ENCODE data around the gene CRYBG2.
"Not testable (repeated sequence)": the region's sequence is repeated elsewhere in the genome, so short reads cannot be mapped to it uniquely, and the experiment has no call there.

CRYBG2 gene

GRCh38 chr1:26353976-26354820 lies at the start of gene CRYBG2:
Gene CRYBG2, minus strand, starts transcription at chr1:26354130. Its CDS starts 7,473 bp downstream, at chr1:26346657.
- no peak for DNase-seq
- H3K9me3 Mint-ChIP-seq = no peaks in the 10 kb centered on the region

GRCh38 chr1:26403656-26404055 lies 49.7 kb upstream of the CRYBG2 start:
- H3K4me1 Mint-ChIP-seq = peaks cover 4% of the 10 kb centered on the region
- H3K27ac Mint-ChIP-seq = no peak overlapping the region
- no peak for DNase-seq
- H3K4me3 Mint-ChIP-seq = no peak overlapping the region
- no peak for ATAC-seq
- H3K9me3 Mint-ChIP-seq = no peaks in the 10 kb centered on the region
- peaks cover 46% of the 10 kb centered on the region for H3K27me3 Mint-ChIP-seq

More at GRCh38 chr1:26353976-26354820, at the start of gene CRYBG2:
- Mint-ChIP-seq H3K4me3 (no peak within 1 kb of the TSS), H3K27ac (peak within 1 kb of the TSS; percentile 8 to 72), H3K27me3 (peaks cover 7% of the 10 kb centered on the region), H3K4me1 (peaks cover 22% of the 10 kb centered on the region)
- ATAC-seq = no peak

DNA sequence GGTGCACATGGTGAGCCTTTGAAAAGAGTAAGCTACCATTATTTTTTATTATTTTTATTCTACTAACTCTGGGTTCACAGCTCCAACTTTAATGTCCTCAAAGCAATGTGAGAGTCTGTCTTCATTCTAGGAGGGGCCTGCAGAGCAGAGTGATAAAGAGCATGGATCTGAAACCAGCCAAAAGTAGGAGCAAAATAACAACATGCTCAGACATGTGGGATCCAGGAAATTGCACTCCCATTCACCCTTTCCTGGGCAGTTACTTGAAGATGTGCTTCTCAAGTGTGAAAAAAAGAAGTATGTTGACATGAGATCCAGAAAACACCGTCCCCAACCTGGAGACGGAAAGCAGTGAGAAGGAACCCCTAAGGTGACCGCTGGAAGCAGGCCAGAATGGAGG lies 48.0 kb upstream of the CRYBG2 start:
- DNase-seq (no peak), ATAC-seq (no peak)
- no peaks in the 10 kb centered on the region for H3K9me3 Mint-ChIP-seq
- peaks cover 33% of the 10 kb centered on the region for H3K27me3 Mint-ChIP-seq
- no peaks in the 10 kb centered on the region for H3K4me1 Mint-ChIP-seq
- no peak overlapping the region for H3K4me3 Mint-ChIP-seq
- no peak overlapping the region for H3K27ac Mint-ChIP-seq

GRCh38 chr1:26399034-26399433 lies 45.1 kb upstream of the CRYBG2 start:
- DNase-seq (no peak), ATAC-seq (peak; percentile 53)
- Mint-ChIP-seq H3K4me1 (peaks cover 9% of the 10 kb centered on the region), H3K27ac (no peak overlapping the region), H3K27me3 (peaks cover 20% of the 10 kb centered on the region), H3K9me3 (no peaks in the 10 kb centered on the region), H3K4me3 (no peak overlapping the region)

- H3K27ac Mint-ChIP-seq = no peak overlapping the region
- DNase-seq (no peak), ATAC-seq (no peak)
- H3K27me3 Mint-ChIP-seq = no peaks in the 10 kb centered on the region
- no peaks in the 10 kb centered on the region for H3K9me3 Mint-ChIP-seq
- H3K4me1 Mint-ChIP-seq = peaks cover 22% of the 10 kb centered on the region
- no peak overlapping the region for H3K4me3 Mint-ChIP-seq
These were observed 41.8 kb upstream of the CRYBG2 start for GRCh38 chr1:26395754-26396153.

DNA sequence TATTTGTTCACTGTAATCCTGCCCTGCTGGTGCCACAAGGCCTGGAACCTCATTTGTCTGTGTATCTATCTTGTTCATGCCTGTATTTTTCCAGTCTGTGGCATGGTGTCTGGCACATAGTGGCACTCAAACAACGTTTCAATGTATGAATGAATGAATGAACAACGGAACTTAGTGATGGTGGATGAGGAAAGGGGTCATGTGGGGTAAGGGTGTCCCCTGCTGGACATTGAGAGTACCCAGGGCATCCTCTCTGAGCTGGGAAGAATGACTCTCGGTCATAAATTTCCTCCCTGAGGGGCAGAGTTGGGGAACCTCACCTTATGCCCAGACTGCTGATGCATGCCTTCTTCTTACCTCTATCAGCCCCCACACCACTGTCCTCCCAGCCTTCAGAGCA lies 37.5 kb upstream of the CRYBG2 start:
- Mint-ChIP-seq H3K27ac (no peak overlapping the region), H3K4me1 (peaks cover 59% of the 10 kb centered on the region), H3K9me3 (no peaks in the 10 kb centered on the region), H3K27me3 (no peaks in the 10 kb centered on the region), H3K4me3 (no peak overlapping the region)
- DNase-seq (peak; percentile 47 to 50), ATAC-seq (peak; percentile 77)

DNA sequence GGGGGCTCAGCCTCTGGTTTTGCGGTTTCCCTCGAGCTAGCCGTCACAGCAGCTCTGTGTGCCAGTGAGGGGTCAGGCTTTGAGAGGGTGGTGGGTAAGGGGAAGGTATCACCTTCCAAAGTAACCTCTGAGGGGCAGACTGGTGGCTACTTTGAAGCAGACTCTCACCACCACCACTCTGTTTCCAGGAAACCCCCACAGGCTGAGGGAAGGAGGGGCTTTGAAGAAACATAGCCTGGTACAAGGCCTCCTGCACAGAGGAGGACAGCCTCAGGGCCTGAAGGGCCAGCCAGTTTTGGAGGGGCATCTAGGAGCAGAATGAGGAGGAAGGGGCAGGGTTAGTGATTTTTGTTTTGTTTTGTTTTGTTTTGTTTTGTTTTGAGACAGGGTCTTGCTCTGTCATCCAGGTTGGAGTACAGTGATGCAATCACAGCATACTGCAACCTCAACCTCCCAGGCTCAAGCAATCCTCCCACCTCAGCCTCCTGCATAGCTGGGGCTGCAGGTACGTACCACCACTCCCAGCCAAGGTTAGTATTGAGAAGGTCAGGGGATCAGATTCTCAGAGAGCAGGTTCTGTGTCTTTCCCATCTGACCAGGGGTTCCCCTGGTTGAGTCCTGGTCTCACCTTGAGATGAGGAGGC lies 35.8 kb upstream of the CRYBG2 start:
- no peak for DNase-seq
- Mint-ChIP-seq H3K4me3 (peak overlapping the region in 1 of 2 donors; percentile 47), H3K9me3 (no peaks in the 10 kb centered on the region), H3K27me3 (no peaks in the 10 kb centered on the region), H3K4me1 (peaks cover 68% of the 10 kb centered on the region), H3K27ac (no peak overlapping the region)
- ATAC-seq = peak; percentile 29

DNA sequence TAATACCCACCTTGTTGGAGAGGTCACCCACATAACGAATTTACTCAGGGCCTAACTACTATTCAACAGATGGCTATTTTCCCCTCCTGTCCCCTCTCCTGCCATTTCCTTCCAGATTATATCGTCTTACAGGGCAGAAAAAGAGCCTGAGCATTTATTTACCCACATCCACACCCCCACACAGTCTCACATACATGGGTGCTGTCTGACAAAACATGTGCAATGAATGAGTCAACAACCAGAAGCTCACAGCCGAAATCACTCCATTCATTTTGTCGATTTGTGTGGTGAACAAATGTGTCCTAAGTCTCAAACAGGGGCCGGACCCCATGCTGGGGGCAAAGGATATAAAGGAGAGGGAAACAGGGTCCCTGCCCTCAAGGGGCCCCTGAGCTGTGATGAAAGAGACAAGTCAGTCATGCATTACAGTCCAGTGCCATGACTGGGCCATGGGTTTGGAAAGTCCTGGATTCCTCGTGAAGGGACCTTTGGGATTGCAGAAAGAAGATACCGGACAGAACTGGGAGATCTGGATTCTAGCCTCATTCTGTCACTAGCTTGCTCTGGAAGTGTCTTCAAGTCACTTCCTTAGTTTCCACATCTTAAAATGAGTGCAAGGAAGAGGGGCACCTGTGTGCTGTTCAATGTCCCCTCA lies 35.0 kb upstream of the CRYBG2 start:
- Mint-ChIP-seq H3K27ac (peak overlapping the region; percentile 1 to 35), H3K27me3 (no peaks in the 10 kb centered on the region), H3K4me3 (peak overlapping the region in 1 of 2 donors; percentile 47), H3K4me1 (peaks cover 76% of the 10 kb centered on the region), H3K9me3 (no peaks in the 10 kb centered on the region)
- ATAC-seq = peak; percentile 70
- DNase-seq = no peak

DNA sequence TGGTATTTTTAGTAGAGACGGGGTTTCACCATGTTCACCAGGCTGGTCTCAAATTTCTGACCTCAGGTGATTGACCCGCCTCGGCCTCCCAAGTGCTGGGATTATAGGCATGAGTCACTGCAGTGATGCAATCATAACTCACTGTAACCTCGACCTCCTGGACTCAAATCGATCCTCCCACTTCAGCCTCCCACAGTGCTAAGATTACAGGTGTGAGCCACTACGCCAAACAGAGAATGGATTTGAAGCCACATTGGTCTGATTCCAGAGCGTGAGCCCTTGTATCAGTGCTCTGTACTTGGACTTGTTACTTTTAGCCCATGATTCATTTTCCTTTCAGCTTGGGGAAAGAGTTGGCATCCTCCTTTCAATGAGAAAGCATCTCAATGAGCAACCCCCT lies 33.5 kb upstream of the CRYBG2 start:
- no peaks in the 10 kb centered on the region for H3K27me3 Mint-ChIP-seq
- no peak overlapping the region for H3K27ac Mint-ChIP-seq
- H3K4me1 Mint-ChIP-seq = peaks cover 78% of the 10 kb centered on the region
- DNase-seq (no peak), ATAC-seq (no peak)
- no peak overlapping the region for H3K4me3 Mint-ChIP-seq
- no peaks in the 10 kb centered on the region for H3K9me3 Mint-ChIP-seq

DNA sequence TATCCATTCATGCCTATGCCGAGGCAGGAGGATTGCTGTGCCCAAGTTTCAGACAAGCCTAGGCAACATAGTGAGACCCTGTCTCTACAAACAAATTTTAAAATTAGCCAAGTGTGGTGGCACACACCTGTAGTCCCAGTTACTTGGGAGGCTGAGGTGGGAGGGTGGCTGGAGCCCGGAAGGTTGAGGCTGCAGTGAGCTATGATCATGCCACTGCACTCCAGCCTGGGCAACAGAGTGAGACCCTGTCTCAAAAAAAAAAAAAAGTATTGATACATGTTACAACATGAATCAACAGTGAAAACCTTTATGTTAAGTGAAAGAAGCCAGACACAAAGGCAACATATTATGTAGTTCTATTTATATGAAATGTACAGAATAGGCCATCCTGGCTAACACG lies 31.1 kb upstream of the CRYBG2 start:
- H3K9me3 Mint-ChIP-seq, ATAC-seq, H3K27me3 Mint-ChIP-seq, DNase-seq, H3K27ac Mint-ChIP-seq: not testable (repeated sequence)
- Mint-ChIP-seq H3K4me1 (peaks cover 63% of the 10 kb centered on the region), H3K4me3 (peak overlapping the region; percentile 39 to 68)

DNA sequence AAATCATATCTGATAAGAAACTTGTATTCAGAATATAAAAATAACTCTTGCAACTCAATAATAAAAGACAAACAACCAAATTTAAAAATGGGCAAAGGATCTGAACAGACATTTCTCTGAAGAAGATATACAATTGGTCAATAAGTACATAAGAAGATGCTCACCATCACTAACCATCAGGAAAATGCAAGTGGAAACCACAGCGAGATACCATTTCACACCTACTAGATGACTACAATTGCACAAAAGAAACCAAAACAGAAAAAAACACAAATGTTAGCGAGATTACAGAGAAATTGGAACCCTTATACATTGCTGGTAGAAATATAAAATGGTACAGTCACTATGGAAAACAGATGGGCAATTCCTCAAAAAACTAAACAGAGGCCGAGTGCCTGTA lies 30.1 kb upstream of the CRYBG2 start:
- Mint-ChIP-seq H3K4me1 (peaks cover 54% of the 10 kb centered on the region), H3K27ac (no peak overlapping the region), H3K4me3 (no peak overlapping the region), H3K9me3 (no peaks in the 10 kb centered on the region), H3K27me3 (no peaks in the 10 kb centered on the region)
- ATAC-seq (no peak), DNase-seq (no peak)

DNA sequence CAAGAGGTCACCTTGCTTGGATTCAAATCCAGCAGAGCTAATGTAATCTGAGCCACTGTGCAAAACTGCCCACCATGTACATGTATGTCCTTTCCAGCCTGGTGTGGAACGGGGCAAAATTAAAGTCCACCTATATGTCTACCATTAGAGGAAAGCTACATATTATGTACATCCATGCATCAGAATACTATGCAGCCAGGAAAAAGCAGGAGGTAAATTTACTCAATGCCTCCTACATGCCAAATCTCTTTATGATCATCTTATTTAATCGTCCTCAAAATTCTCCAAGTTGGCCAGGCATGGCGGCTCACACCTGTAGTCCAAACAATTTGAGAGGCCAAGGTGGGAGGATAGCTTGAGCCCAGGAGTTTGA lies 24.9 kb upstream of the CRYBG2 start:
- peak overlapping the region in 1 of 2 donors; percentile 57 for H3K4me3 Mint-ChIP-seq
- H3K27me3 Mint-ChIP-seq = no peaks in the 10 kb centered on the region
- peaks cover 47% of the 10 kb centered on the region for H3K4me1 Mint-ChIP-seq
- H3K27ac Mint-ChIP-seq = no peak overlapping the region
- H3K9me3 Mint-ChIP-seq = no peaks in the 10 kb centered on the region
- ATAC-seq = no peak
- DNase-seq = no peak

DNA sequence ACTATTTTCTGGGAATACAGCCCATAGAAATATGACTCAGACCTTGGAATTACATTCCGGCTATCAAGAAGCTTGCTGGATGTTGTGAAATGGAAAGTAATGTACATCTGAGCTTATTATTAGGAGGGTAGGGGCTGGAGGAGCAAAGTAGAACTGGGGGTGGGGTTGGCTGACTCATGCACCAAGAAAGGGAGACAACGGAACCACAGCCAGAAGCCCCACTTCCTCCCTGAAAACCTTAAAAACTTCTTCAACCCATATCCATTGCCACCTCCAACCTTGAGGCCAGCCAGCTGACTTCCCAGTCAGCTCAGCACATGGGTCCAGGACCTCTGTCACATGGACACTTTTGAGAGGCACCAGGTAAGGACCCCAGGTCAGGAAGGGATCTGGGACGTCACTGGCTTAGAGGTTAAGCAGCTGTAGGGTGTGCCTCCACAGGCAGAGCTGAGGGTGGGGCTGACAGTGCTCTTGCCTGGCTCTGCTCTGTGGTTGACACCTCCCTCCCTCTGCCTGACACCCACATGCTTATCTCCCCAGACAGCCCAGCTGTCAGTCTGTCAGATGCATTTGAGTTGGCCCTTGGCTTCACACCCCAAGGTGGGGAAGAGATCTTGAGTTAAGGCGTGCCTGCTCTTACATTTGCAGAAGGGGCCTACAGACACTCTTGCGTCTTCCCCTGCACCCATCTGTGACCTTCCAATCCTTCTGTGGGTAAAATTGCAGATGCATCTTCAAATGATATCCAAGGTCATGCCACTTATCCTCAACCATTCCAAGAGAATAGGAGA lies 24.4 kb upstream of the CRYBG2 start:
- Mint-ChIP-seq H3K4me3 (peak overlapping the region; percentile 57 to 70), H3K9me3 (no peaks in the 10 kb centered on the region), H3K27me3 (no peaks in the 10 kb centered on the region), H3K27ac (no peak overlapping the region), H3K4me1 (peaks cover 51% of the 10 kb centered on the region)
- DNase-seq = peak; percentile 81 to 82
- peak; percentile 100 for ATAC-seq

GRCh38 chr1:26376050-26376449 lies 22.1 kb upstream of the CRYBG2 start:
- peaks cover 74% of the 10 kb centered on the region for H3K4me1 Mint-ChIP-seq
- H3K9me3 Mint-ChIP-seq = peaks cover 0 to 2% of the 10 kb centered on the region in 2 donors
- H3K4me3 Mint-ChIP-seq = no peak overlapping the region
- H3K27me3 Mint-ChIP-seq = no peaks in the 10 kb centered on the region
- no peak for ATAC-seq
- no peak overlapping the region for H3K27ac Mint-ChIP-seq
- DNase-seq = no peak

- peaks cover 83% of the 10 kb centered on the region for H3K4me1 Mint-ChIP-seq
- peak overlapping the region in 1 of 2 donors; percentile 31 for H3K27ac Mint-ChIP-seq
- H3K27me3 Mint-ChIP-seq = no peaks in the 10 kb centered on the region
- H3K9me3 Mint-ChIP-seq = peaks cover 0 to 8% of the 10 kb centered on the region in 2 donors
- no peak for ATAC-seq
- peak overlapping the region; percentile 31 to 63 for H3K4me3 Mint-ChIP-seq
- DNase-seq = no peak
These were observed 21.2 kb upstream of the CRYBG2 start for GRCh38 chr1:26375081-26375480.

Measured in stimulated activated naive CD8-positive, alpha-beta T cell treated with anti-CD3 and anti-CD28 coated beads, Interleukin-15, amount 100 ng/mL, for 72 hours (primary cell).